Smooth muscle cell (in vitro differentiated cells): Measurements from ENCODE around the gene LRCH3. TPM values are rescaled to one million over a fixed set of nuclear protein-coding genes. Genes with fewer than 3 reads are reported as not detected.

Source experiments
- DNase-seq: peaks from one replicate; lab custom pipeline; 2025; ENCODE audit not compliant: unreplicated experiment; lab: John Stamatoyannopoulos, UW
- H2AFZ ChIP-seq: fragments of 200-600 bp; sonication (generic); 2 replicates; pipeline ENCODE4 v1.6.0; 2016; ENCODE audit warnings: antibody characterized with exemption, low read depth, mild to moderate bottlenecking
- H3F3A ChIP-seq: fragments of 200-600 bp; sonication (generic); 2 replicates; pipeline ENCODE4 v1.6.0; 2017; ENCODE audit warnings: antibody characterized with exemption, low read depth
- H3K27ac ChIP-seq: fragments of 200-600 bp; sonication (generic); 2 replicates; pipeline ENCODE4 v1.5.1; 2016; ENCODE audit warnings: low read depth, mild to moderate bottlenecking
- H3K27me3 ChIP-seq: fragments of 200-600 bp; sonication (generic); 2 replicates; pipeline ENCODE4 v1.6.1; 2016; ENCODE audit warnings: low read depth, mild to moderate bottlenecking
- H3K36me3 ChIP-seq: fragments of 200-600 bp; sonication (generic); 2 replicates; pipeline ENCODE4 v1.5.1; 2016; ENCODE audit warnings: low read depth
- H3K4me1 ChIP-seq: fragments of 200-600 bp; sonication (generic); 2 replicates; pipeline ENCODE4 v1.5.1; 2016; ENCODE audit warnings: low read depth
- H3K4me2 ChIP-seq: fragments of 200-600 bp; sonication (generic); 2 replicates; pipeline ENCODE4 v1.6.0; 2016; ENCODE audit warnings: mild to moderate bottlenecking
- H3K4me3 ChIP-seq: fragments of 200-600 bp; sonication (generic); 2 replicates; pipeline ENCODE4 v1.5.1; 2016; ENCODE audit warnings: mild to moderate bottlenecking
- H3K79me2 ChIP-seq: fragments of 200-600 bp; sonication (generic); 2 replicates; pipeline ENCODE4 v1.6.0; 2016; ENCODE audit warnings: low read depth, mild to moderate bottlenecking
- H3K9ac ChIP-seq: fragments of 200-600 bp; sonication (generic); 2 replicates; pipeline ENCODE4 v1.6.0; 2016; ENCODE audit warnings: low read depth
- H3K9me3 ChIP-seq: fragments of 200-600 bp; sonication (generic); replicated peaks from 2 replicates; pipeline ENCODE4 v1.5.1; 2016; ENCODE audit warnings: low read depth
- H4K20me1 ChIP-seq: fragments of 200-600 bp; sonication (generic); 2 replicates; pipeline ENCODE4 v1.6.0; 2016; ENCODE audit warnings: low read depth
- CTCF ChIP-seq: fragments of 200-600 bp; sonication (generic); IDR thresholded peaks from 2 replicates; pipeline ENCODE4 v1.5.1; 2017; ENCODE audit warnings: borderline replicate concordance, mild to moderate bottlenecking, antibody characterized with exemption; ENCODE audit not compliant: insufficient read depth, poor library complexity, severe bottlenecking
- WGBS: methylation state at CpG from one replicate; pipeline ENCODE4 v1.1.7; 2016; ENCODE audit warnings: low lambda C conversion rate; 5-methylcytosine and 5-hydroxymethylcytosine counted together
- polyA plus RNA-seq: library from polyadenylated mRNA; unstranded; fragments of >200 nt; fragmentation: Nextera tagmentation; extraction: Ambion mirVana; gene quantifications from 2 replicates; pipeline ENCODE4 v1.2.1, GENCODE V29; 2016
- total RNA-seq: library from RNA; depleted of rRNA; stranded (reverse); fragments of >200 nt; gene quantifications from 2 replicates; pipeline ENCODE4 v1.2.3, GENCODE V29; 2014

LRCH3 gene
- total and polyA plus RNA-seq, 2 experiments from 2014 or later = 15.6 to 31.7 TPM

- H3K4me1 ChIP-seq = peaks cover 16% of the 10 kb centered on the region
- peak overlapping the region; percentile 48 for H3K9ac ChIP-seq
- peaks cover 94% of the 10 kb centered on the region for H3K79me2 ChIP-seq
- H3K9me3 ChIP-seq = no peaks in the 10 kb centered on the region
- peaks cover 95% of the 10 kb centered on the region for H4K20me1 ChIP-seq
- no peaks in the 10 kb centered on the region for H3F3A ChIP-seq
- H3K27ac ChIP-seq = peak overlapping the region; percentile 83
- no peaks in the 10 kb centered on the region for H3K36me3 ChIP-seq
- TF ChIP-seq CTCF = no peak
- peak overlapping the region; percentile 58 for H3K4me2 ChIP-seq
- no peak overlapping the region for H3K4me3 ChIP-seq
- WGBS = 70% methylated on average over 2 of the region's 2 CpGs
- H2AFZ ChIP-seq = no peak overlapping the region
- no peak for DNase-seq
- H3K27me3 ChIP-seq = no peaks in the 10 kb centered on the region
These were observed 18.4 kb downstream of the LRCH3 start for GRCh38 chr3:197809356-197810020.

GRCh38 chr3:197810901-197811300 lies 19.8 kb downstream of the LRCH3 start:
- H3K4me2 ChIP-seq = no peak overlapping the region
- no peaks in the 10 kb centered on the region for H3K27me3 ChIP-seq
- H3F3A ChIP-seq = no peaks in the 10 kb centered on the region
- peak overlapping the region; percentile 83 for H3K27ac ChIP-seq
- H3K4me1 ChIP-seq = peaks cover 16% of the 10 kb centered on the region
- WGBS = 72% methylated on average over 6 of the region's 6 CpGs
- peaks cover 93% of the 10 kb centered on the region for H3K79me2 ChIP-seq
- H2AFZ ChIP-seq = no peak overlapping the region
- DNase-seq = no peak
- H3K9ac ChIP-seq = no peak overlapping the region
- H3K9me3 ChIP-seq = no peaks in the 10 kb centered on the region
- no peak for TF ChIP-seq CTCF
- H3K36me3 ChIP-seq = no peaks in the 10 kb centered on the region
- H3K4me3 ChIP-seq = no peak overlapping the region
- peaks cover 96% of the 10 kb centered on the region for H4K20me1 ChIP-seq

- H3K4me1 ChIP-seq = peaks cover 16% of the 10 kb centered on the region
- peak overlapping the region; percentile 83 for H3K27ac ChIP-seq
- no peaks in the 10 kb centered on the region for H3K36me3 ChIP-seq
- no peak overlapping the region for H3K9ac ChIP-seq
- no peak for DNase-seq
- TF ChIP-seq CTCF = no peak
- no peaks in the 10 kb centered on the region for H3K9me3 ChIP-seq
- H3K4me2 ChIP-seq = peak overlapping the region; percentile 1
- no peak overlapping the region for H3K4me3 ChIP-seq
- H3K27me3 ChIP-seq = no peaks in the 10 kb centered on the region
- peaks cover 93% of the 10 kb centered on the region for H3K79me2 ChIP-seq
- peaks cover 96% of the 10 kb centered on the region for H4K20me1 ChIP-seq
- no peaks in the 10 kb centered on the region for H3F3A ChIP-seq
- WGBS = 53% methylated on average over 3 of the region's 3 CpGs
- H2AFZ ChIP-seq = no peak overlapping the region
These were observed 20.3 kb downstream of the LRCH3 start for GRCh38 chr3:197811343-197811742.

- H2AFZ ChIP-seq = no peak overlapping the region
- DNase-seq = no peak
- no peaks in the 10 kb centered on the region for H3K27me3 ChIP-seq
- peaks cover 9% of the 10 kb centered on the region for H3K4me1 ChIP-seq
- H3K9me3 ChIP-seq = no peaks in the 10 kb centered on the region
- H3K4me3 ChIP-seq = no peak overlapping the region
- 93% methylated on average over 4 of the region's 4 CpGs for WGBS
- H3K4me2 ChIP-seq = no peak overlapping the region
- no peak overlapping the region for H3K9ac ChIP-seq
- H3K36me3 ChIP-seq = no peaks in the 10 kb centered on the region
- no peak overlapping the region for H3K27ac ChIP-seq
- no peak for TF ChIP-seq CTCF
- peaks cover 89% of the 10 kb centered on the region for H3K79me2 ChIP-seq
- H3F3A ChIP-seq = no peaks in the 10 kb centered on the region
- H4K20me1 ChIP-seq = peaks cover 96% of the 10 kb centered on the region
These were observed 23.3 kb downstream of the LRCH3 start for GRCh38 chr3:197814372-197814771.
